Measurements from ENCODE around the gene CEP78. TPM values are rescaled to one million over a fixed set of nuclear protein-coding genes. Genes with fewer than 3 reads are reported as not detected.
A peak's percentile ranks its signal among the peaks of the same experiment; 100 is the strongest.

CEP78 gene
- total and polyA plus RNA-seq, 3 experiments from 2014 or later = 29.4 to 44.1 (median 37.9) TPM

GRCh38 chr9:78288214-78288892 lies 52.5 kb downstream of the CEP78 start:
- Histone ChIP-seq H3K36me3 (ENCODE audit: insufficient read depth, low read length) (no peaks in the 10 kb centered on the region), H3K27me3 (ENCODE audit: insufficient read depth, low read length, poor library complexity, severe bottlenecking) (no peaks in the 10 kb centered on the region), H3K4me1 (ENCODE audit: insufficient read depth, low read length) (no peaks in the 10 kb centered on the region), H3K4me3 (ENCODE audit: low read length) (no peak overlapping the region), H3K27ac (ENCODE audit: low read depth, low read length) (no peak overlapping the region), H3K9me3 (ENCODE audit: low read length) (no peaks in the 10 kb centered on the region)
- Mint-ChIP-seq H3K4me1 (peaks cover 7 to 10% (median 10%) of the 10 kb centered on the region in 3 donors), H3K36me3 (no peaks in the 10 kb centered on the region), H3K9me3 (peaks cover 0 to under 1% (median 0%) of the 10 kb centered on the region in 5 donors), H3K4me3 (no peak overlapping the region), H3K27ac (no peak overlapping the region), H3K27me3 (peaks cover 4 to 8% of the 10 kb centered on the region in 2 donors)
- ChIA-PET POLR2A (no interaction called here), CTCF (no interaction called here)
- no peak for DNase-seq

DNA sequence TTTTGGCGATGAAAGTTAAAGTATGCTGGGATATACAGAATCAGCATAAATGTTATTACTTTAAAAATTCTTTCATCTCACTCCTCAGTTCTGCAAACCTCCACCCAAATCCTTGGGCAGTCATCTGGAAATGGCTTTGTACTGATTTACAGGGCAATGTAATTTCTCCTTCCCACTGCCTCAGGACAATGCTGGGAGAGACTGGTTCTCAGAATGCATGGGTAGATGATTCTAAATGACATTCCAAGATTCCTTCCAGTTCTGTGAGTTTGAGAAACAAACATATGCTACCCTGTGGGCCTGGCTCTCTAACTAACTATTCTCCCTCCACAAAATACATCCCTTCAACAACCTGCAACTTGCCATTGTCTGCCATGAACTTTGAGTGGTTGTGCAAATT lies 53.6 kb downstream of the CEP78 start:
- Histone ChIP-seq H3K36me3 (ENCODE audit: insufficient read depth, low read length) (no peaks in the 10 kb centered on the region), H3K27ac (ENCODE audit: low read depth, low read length) (no peak overlapping the region), H3K9me3 (ENCODE audit: low read length) (no peaks in the 10 kb centered on the region), H3K27me3 (ENCODE audit: insufficient read depth, low read length, poor library complexity, severe bottlenecking) (no peaks in the 10 kb centered on the region), H3K4me1 (ENCODE audit: insufficient read depth, low read length) (no peaks in the 10 kb centered on the region), H3K4me3 (ENCODE audit: low read length) (no peak overlapping the region)
- DNase-seq = no peak
- H3K27me3 Mint-ChIP-seq = peaks cover 4 to 8% of the 10 kb centered on the region in 2 donors
- no peak overlapping the region for H3K4me3 Mint-ChIP-seq
- H3K27ac Mint-ChIP-seq = no peak overlapping the region
- H3K4me1 Mint-ChIP-seq = peaks cover 9 to 14% (median 13%) of the 10 kb centered on the region in 3 donors
- CTCF ChIA-PET = no interaction called here
- H3K36me3 Mint-ChIP-seq = no peaks in the 10 kb centered on the region
- H3K9me3 Mint-ChIP-seq = no peaks in the 10 kb centered on the region
- POLR2A ChIA-PET = no interaction called here

DNA sequence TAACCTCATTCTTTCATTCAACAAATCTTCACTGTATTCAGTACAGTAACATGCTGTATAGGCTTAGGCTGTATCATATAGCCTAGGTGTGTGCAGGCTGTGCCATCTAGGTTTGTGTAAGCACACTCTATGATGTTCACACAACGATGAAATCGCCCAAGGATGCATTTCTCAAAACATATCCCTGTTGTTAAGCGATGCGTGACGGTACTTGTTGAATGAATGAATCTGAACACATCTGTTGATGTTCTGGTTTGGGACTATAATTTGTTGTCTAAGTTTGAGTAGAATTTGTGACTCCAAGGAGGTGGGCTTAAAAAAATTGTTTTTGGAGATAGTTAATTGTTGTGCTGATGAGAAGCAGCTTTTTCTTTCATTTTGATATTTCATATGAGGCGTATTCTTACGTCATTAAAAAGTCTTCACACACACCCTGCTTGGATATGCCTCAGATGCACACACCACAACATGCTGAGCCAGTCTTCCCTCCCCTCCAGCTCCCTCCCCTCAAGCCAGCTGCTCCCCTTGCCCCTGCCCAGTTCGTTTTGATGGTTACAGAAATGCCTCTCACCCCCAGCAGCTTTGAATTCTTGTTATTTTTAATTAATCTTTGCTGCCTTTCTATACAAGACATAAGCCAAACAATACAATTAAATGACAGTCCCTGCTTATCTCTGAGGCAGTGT lies 55.5 kb downstream of the CEP78 start:
- Histone ChIP-seq H3K27ac (ENCODE audit: low read depth, low read length) (no peak overlapping the region), H3K4me1 (ENCODE audit: insufficient read depth, low read length) (no peaks in the 10 kb centered on the region), H3K27me3 (ENCODE audit: insufficient read depth, low read length, poor library complexity, severe bottlenecking) (no peaks in the 10 kb centered on the region), H3K9me3 (ENCODE audit: low read length) (no peaks in the 10 kb centered on the region), H3K4me3 (ENCODE audit: low read length) (no peak overlapping the region), H3K36me3 (ENCODE audit: insufficient read depth, low read length) (no peaks in the 10 kb centered on the region)
- H3K27me3 Mint-ChIP-seq = peaks cover 2 to 5% of the 10 kb centered on the region in 2 donors
- H3K9me3 Mint-ChIP-seq = no peaks in the 10 kb centered on the region
- no peaks in the 10 kb centered on the region for H3K36me3 Mint-ChIP-seq
- H3K4me3 Mint-ChIP-seq = peak overlapping the region in 1 of 7 donors; percentile 70
- H3K27ac Mint-ChIP-seq = peak overlapping the region in 1 of 8 donors; percentile 24
- H3K4me1 Mint-ChIP-seq = peaks cover 14 to 22% (median 17%) of the 10 kb centered on the region in 3 donors
- ChIA-PET CTCF (no interaction called here), POLR2A (no interaction called here)
- no peak for DNase-seq

DNA sequence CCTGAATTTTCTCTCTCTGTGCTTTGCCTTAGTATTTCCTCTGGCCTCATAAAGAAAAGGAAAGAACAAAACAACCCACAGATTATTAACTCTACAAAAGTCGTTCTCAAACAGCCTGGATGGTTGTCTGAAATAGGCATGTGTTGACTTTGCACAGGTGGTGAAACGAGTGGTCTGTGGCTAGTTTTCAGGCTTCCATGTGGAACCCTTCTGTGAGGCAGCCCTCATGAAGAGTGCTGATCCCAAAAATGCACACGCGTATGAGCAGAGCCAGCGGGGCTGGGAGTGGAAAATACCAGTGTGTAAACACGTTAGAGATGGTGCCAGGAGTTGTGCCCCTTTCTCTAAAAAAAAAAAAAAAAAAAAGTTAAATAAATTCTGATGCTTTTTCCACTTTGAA lies 56.2 kb downstream of the CEP78 start:
- DNase-seq = no peak
- no peak overlapping the region for H3K4me3 Mint-ChIP-seq
- CTCF ChIA-PET = no interaction called here
- Histone ChIP-seq H3K27ac (ENCODE audit: low read depth, low read length) (no peak overlapping the region), H3K4me3 (ENCODE audit: low read length) (no peak overlapping the region), H3K27me3 (ENCODE audit: insufficient read depth, low read length, poor library complexity, severe bottlenecking) (no peaks in the 10 kb centered on the region), H3K4me1 (ENCODE audit: insufficient read depth, low read length) (no peaks in the 10 kb centered on the region), H3K36me3 (ENCODE audit: insufficient read depth, low read length) (no peaks in the 10 kb centered on the region), H3K9me3 (ENCODE audit: low read length) (no peaks in the 10 kb centered on the region)
- H3K36me3 Mint-ChIP-seq = no peaks in the 10 kb centered on the region
- POLR2A ChIA-PET = no interaction called here
- no peak overlapping the region for H3K27ac Mint-ChIP-seq
- H3K27me3 Mint-ChIP-seq = peaks cover 0 to 4% of the 10 kb centered on the region in 2 donors
- no peaks in the 10 kb centered on the region for H3K9me3 Mint-ChIP-seq
- peaks cover 17 to 25% (median 23%) of the 10 kb centered on the region in 3 donors for H3K4me1 Mint-ChIP-seq

DNA sequence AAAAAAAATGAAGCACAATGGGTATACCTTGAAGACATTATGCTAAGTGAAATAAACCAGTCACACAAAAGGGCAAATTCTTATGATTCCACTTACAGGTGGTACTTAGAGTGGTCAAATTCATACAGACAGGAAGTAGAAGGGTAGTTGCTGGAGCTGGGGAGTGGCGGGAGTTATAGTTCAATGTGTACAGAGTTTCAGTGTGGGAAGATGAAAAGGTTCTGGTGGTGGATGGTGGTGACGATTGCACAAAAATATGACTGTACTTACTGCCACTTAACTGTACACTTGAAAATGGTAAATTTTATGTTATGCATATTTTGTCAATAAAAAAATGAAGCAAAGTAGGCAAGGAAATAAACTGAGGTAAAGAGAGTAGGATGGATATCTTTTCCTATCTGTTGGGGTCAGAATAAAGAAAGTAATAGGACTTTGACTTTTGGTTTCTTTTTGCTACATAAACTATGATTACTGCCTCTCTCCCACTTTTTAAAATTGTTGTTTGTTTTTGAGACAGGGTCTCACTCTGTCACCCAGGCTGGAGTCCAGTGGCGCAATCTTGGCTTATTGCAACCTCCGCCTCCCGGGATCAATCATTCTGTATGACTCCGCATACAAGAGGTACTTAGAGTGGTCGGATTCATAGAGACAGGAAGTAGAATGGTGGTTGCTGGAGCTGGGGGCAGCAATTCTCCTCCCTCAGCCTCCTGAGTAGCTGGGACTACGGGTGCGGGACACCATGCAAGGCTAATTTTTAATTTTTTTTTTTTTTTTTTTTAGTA lies 57.0 kb downstream of the CEP78 start:
- CTCF ChIA-PET = interaction anchor here (1.1 kb wide), 1 partner anchor 19 kb away, joined by 3 read pairs; no protein-coding TSS in a partner anchor
- peak overlapping the region in 5 of 8 donors; percentile 30 to 91 (median 68) for H3K27ac Mint-ChIP-seq
- H3K4me3 ChIP-seq (ENCODE audit: low read length) = peak overlapping the region; percentile 27

GRCh38 chr9:78294290-78295176 lies 58.7 kb downstream of the CEP78 start:
- Histone ChIP-seq H3K4me1 (ENCODE audit: insufficient read depth, low read length) (peaks cover 10% of the 10 kb centered on the region), H3K9me3 (ENCODE audit: low read length) (no peaks in the 10 kb centered on the region), H3K27ac (ENCODE audit: low read depth, low read length) (no peak overlapping the region), H3K4me3 (ENCODE audit: low read length) (no peak overlapping the region), H3K36me3 (ENCODE audit: insufficient read depth, low read length) (no peaks in the 10 kb centered on the region), H3K27me3 (ENCODE audit: insufficient read depth, low read length, poor library complexity, severe bottlenecking) (no peaks in the 10 kb centered on the region)
- Mint-ChIP-seq H3K9me3 (no peaks in the 10 kb centered on the region), H3K4me1 (peaks cover 29 to 41% (median 37%) of the 10 kb centered on the region in 3 donors), H3K4me3 (peak overlapping the region in 3 of 7 donors; percentile 9 to 95 (median 36)), H3K27ac (no peak overlapping the region), H3K27me3 (peaks cover 0 to 6% of the 10 kb centered on the region in 2 donors), H3K36me3 (peaks cover 0 to 3% (median 0%) of the 10 kb centered on the region in 3 donors)
- POLR2A ChIA-PET = no interaction called here
- CTCF ChIA-PET = interaction anchor here (0.6 kb wide), 1 partner anchor 67 kb away, joined by 3 read pairs; no protein-coding TSS in a partner anchor
- DNase-seq = no peak

More for the DNA sequence above, 57.0 kb downstream of the CEP78 start:
- H3K4me1 Mint-ChIP-seq = peaks cover 22 to 30% (median 29%) of the 10 kb centered on the region in 3 donors
- H3K36me3 ChIP-seq (ENCODE audit: insufficient read depth, low read length) = no peaks in the 10 kb centered on the region
- H3K4me3 Mint-ChIP-seq = peak overlapping the region; percentile 79 to 95 (median 83)
- no peaks in the 10 kb centered on the region for H3K9me3 Mint-ChIP-seq
- peaks cover 0 to 3% (median 0%) of the 10 kb centered on the region in 3 donors for H3K36me3 Mint-ChIP-seq
- H3K27me3 Mint-ChIP-seq = peaks cover 0 to 2% of the 10 kb centered on the region in 2 donors
- H3K9me3 ChIP-seq (ENCODE audit: low read length) = no peaks in the 10 kb centered on the region
- H3K27ac ChIP-seq (ENCODE audit: low read depth, low read length) = no peak overlapping the region
- DNase-seq = peak in 1 of 5 donors; percentile 12
- H3K27me3 ChIP-seq (ENCODE audit: insufficient read depth, low read length, poor library complexity, severe bottlenecking) = no peaks in the 10 kb centered on the region
- POLR2A ChIA-PET = no interaction called here
- peaks cover 4% of the 10 kb centered on the region for H3K4me1 ChIP-seq (ENCODE audit: insufficient read depth, low read length)

GRCh38 chr9:78295177-78295575 lies 59.3 kb downstream of the CEP78 start:
- no peaks in the 10 kb centered on the region for H3K9me3 Mint-ChIP-seq
- POLR2A ChIA-PET = no interaction called here

More at GRCh38 chr9:78295177-78295575, 59.3 kb downstream of the CEP78 start:
- Histone ChIP-seq H3K9me3 (ENCODE audit: low read length) (no peaks in the 10 kb centered on the region), H3K27ac (ENCODE audit: low read depth, low read length) (no peak overlapping the region), H3K27me3 (ENCODE audit: insufficient read depth, low read length, poor library complexity, severe bottlenecking) (no peaks in the 10 kb centered on the region), H3K36me3 (ENCODE audit: insufficient read depth, low read length) (no peaks in the 10 kb centered on the region), H3K4me1 (ENCODE audit: insufficient read depth, low read length) (peaks cover 10% of the 10 kb centered on the region), H3K4me3 (ENCODE audit: low read length) (no peak overlapping the region)
- CTCF ChIA-PET = no interaction called here
- Mint-ChIP-seq H3K4me3 (peak overlapping the region in 4 of 7 donors; percentile 36 to 95 (median 88)), H3K4me1 (peaks cover 29 to 41% (median 37%) of the 10 kb centered on the region in 3 donors), H3K27ac (no peak overlapping the region), H3K36me3 (peaks cover 0 to 3% (median 3%) of the 10 kb centered on the region in 3 donors), H3K27me3 (peaks cover 0 to 6% of the 10 kb centered on the region in 2 donors)
- no peak for DNase-seq
